CD14-positive monocyte (primary cell): ENCODE results near the gene CNIH3. TPM values are rescaled to one million over a fixed set of nuclear protein-coding genes. Genes with fewer than 3 reads are reported as not detected.

Experiments
- DNase-seq, 3 donors: peaks; one replicate each; pipeline ENCODE4 v3.0.0-alpha.2; 2011 to 2022
- H2AFZ ChIP-seq: 2 replicates; pipeline ENCODE4 v1.6.0; 2012; ENCODE audit warnings: mild to moderate bottlenecking, low read depth, low read length, inconsistent platforms; ENCODE audit not compliant: insufficient read depth, poor library complexity, severe bottlenecking
- H3K27ac ChIP-seq, 2 donors: 1 replicate in 1 of 2; 2 replicates in 1 of 2; pipeline ENCODE4 v1.5.1; 2012 to 2013; ENCODE audit warnings: low read length in 2 of 2, control low read depth in 1 of 2, inconsistent platforms in 1 of 2, low read depth in 1 of 2, mild to moderate bottlenecking in 1 of 2
- H3K27me3 ChIP-seq, 2 donors: one replicate each; pipeline versions ENCODE4 v1.6.0 to v1.6.1; 2011 to 2013; ENCODE audit warnings: low read length in 2 of 2; ENCODE audit not compliant: control insufficient read depth in 2 of 2, insufficient read depth in 2 of 2
- H3K36me3 ChIP-seq, 2 donors: replicated peaks in 1 of 2; 1 replicate in 1 of 2; 2 replicates in 1 of 2; pipeline versions ENCODE4 v1.5.1 to v1.6.1; 2012 to 2013; ENCODE audit warnings: low read length in 2 of 2, control low read depth in 1 of 2, inconsistent platforms in 1 of 2, mild to moderate bottlenecking in 1 of 2; ENCODE audit not compliant: insufficient read depth in 2 of 2, control insufficient read depth in 1 of 2
- H3K4me1 ChIP-seq, 2 donors: 1 replicate in 1 of 2; 2 replicates in 1 of 2; pipeline versions ENCODE4 v1.5.1 to v1.6.1; 2012 to 2013; ENCODE audit warnings: low read length in 2 of 2, control low read depth in 1 of 2, inconsistent platforms in 1 of 2, mild to moderate bottlenecking in 1 of 2, moderate library complexity in 1 of 2; ENCODE audit not compliant: insufficient read depth in 2 of 2, control insufficient read depth in 1 of 2
- H3K4me2 ChIP-seq: replicated peaks from 2 replicates; pipeline ENCODE3; 2012; ENCODE audit warnings: low read length, moderate library complexity, mild to moderate bottlenecking; ENCODE audit not compliant: poor library complexity, severe bottlenecking; ENCODE audit errors: extremely low read depth
- H3K4me3 ChIP-seq, 3 experiments: fragments of 200-600 bp in 1 of 3; sonication (generic) in 1 of 3; replicated peaks in 1 of 3; 1 replicate in 2 of 3; 2 replicates in 1 of 3; pipeline ENCODE4 v1.5.1; 2011 to 2013; ENCODE audit warnings: low read length in 3 of 3, mild to moderate bottlenecking in 3 of 3, control low read depth in 2 of 3, low read depth in 2 of 3, inconsistent platforms in 1 of 3, moderate library complexity in 1 of 3
- H3K79me2 ChIP-seq: 2 replicates; pipeline ENCODE4 v1.6.0; 2012; ENCODE audit warnings: mild to moderate bottlenecking, control low read depth, inconsistent platforms, low read length, moderate library complexity; ENCODE audit not compliant: insufficient read depth
- H3K9ac ChIP-seq: 2 replicates; pipeline ENCODE4 v1.6.0; 2017; ENCODE audit warnings: low read length, mild to moderate bottlenecking; ENCODE audit not compliant: insufficient read depth, poor library complexity, severe bottlenecking
- H3K9me3 ChIP-seq, 2 donors: replicated peaks in 1 of 2; 1 replicate in 1 of 2; 2 replicates in 1 of 2; pipeline versions ENCODE4 v1.5.1 to v1.6.1; 2012 to 2013; ENCODE audit warnings: low read length in 2 of 2, control low read depth in 1 of 2; ENCODE audit not compliant: control insufficient read depth in 1 of 2, insufficient read depth in 1 of 2
- H4K20me1 ChIP-seq: 2 replicates; pipeline ENCODE4 v1.6.0; 2012; ENCODE audit warnings: mild to moderate bottlenecking, low read length, control low read depth, moderate library complexity; ENCODE audit not compliant: insufficient read depth
- H3K27ac Mint-ChIP-seq, 7 donors: one replicate each; pipeline ENCODE4 v1.8.0; 2020; ENCODE audit warnings: mild to moderate bottlenecking in 7 of 7, mixed read lengths in 7 of 7, moderate library complexity in 6 of 7, inconsistent platforms in 2 of 7
- H3K27me3 Mint-ChIP-seq, 3 donors: one replicate each; pipeline ENCODE4 v1.8.0; 2021 to 2022; ENCODE audit warnings: low read depth in 3 of 3, mild to moderate bottlenecking in 3 of 3, mixed read lengths in 3 of 3, moderate library complexity in 3 of 3, inconsistent platforms in 1 of 3
- H3K36me3 Mint-ChIP-seq, 2 donors: one replicate each; pipeline ENCODE4 v1.8.0; 2020; ENCODE audit warnings: mixed read lengths in 2 of 2, inconsistent platforms in 1 of 2, mild to moderate bottlenecking in 1 of 2
- H3K4me1 Mint-ChIP-seq: one replicate; pipeline ENCODE4 v1.8.0; 2020; ENCODE audit warnings: mild to moderate bottlenecking, mixed read lengths
- H3K4me3 Mint-ChIP-seq, 2 donors: one replicate each; pipeline ENCODE4 v1.8.0; 2020; ENCODE audit warnings: mild to moderate bottlenecking in 2 of 2, mixed read lengths in 2 of 2, moderate library complexity in 1 of 2
- H3K9me3 Mint-ChIP-seq, 7 donors: one replicate each; pipeline ENCODE4 v1.8.0; 2020 to 2022; ENCODE audit warnings: mixed read lengths in 7 of 7, mild to moderate bottlenecking in 6 of 7, moderate library complexity in 6 of 7, inconsistent platforms in 2 of 7
- CTCF ChIP-seq: fragments of 200-600 bp; IDR thresholded peaks from one replicate; pipeline ENCODE4 v1.8.0; 2022; ENCODE audit warnings: antibody characterized with exemption, mild to moderate bottlenecking
- WGBS: methylation state at CpG from one replicate; pipeline ENCODE4 v1.1.5; 2013; ENCODE audit warnings: missing lambda C conversion rate; ENCODE audit not compliant: insufficient coverage; 5-methylcytosine and 5-hydroxymethylcytosine counted together
- intact Hi-C, 2 donors: fragments of 100-400 bp; cut with micrococcal nuclease; formaldehyde crosslinking; loops; one replicate each; pipeline versions ENCODE4 v1.15.0 to v1.15.1; 2023
- polyA plus RNA-seq, 3 donors: library from polyadenylated mRNA; depleted of rRNA in 1 of 3; unstranded in 2 of 3; stranded (reverse) in 1 of 3; fragments of 300-500 nt in 2 of 3; fragments of >200 nt in 1 of 3; fragmentation: Illumina TruSeq in 2 of 3; gene quantifications; 1 replicate in 2 of 3; 2 replicates in 1 of 3; pipeline ENCODE4 v1.2.3, GENCODE V29; 2012 to 2021

The CNIH3 gene
- polyA plus RNA-seq, 3 donors, result 0.37 TPM; not detected in 2

GRCh38 chr1:224675590-224675989 is 59.5 kb downstream of the CNIH3 start:
- Mint-ChIP-seq H3K36me3 (no peaks in the 10 kb centered on the region), H3K4me1 (no peaks in the 10 kb centered on the region), H3K27me3 (peaks cover 0 to 5% (median 1%) of the 10 kb centered on the region in 3 donors), H3K9me3 (no peaks in the 10 kb centered on the region), H3K4me3 (no peak overlapping the region), H3K27ac (no peak overlapping the region)
- Histone ChIP-seq H3K27me3 (no peaks in the 10 kb centered on the region), H3K27ac (no peak overlapping the region), H4K20me1 (no peaks in the 10 kb centered on the region), H3K4me1 (no peaks in the 10 kb centered on the region), H2AFZ (no peak overlapping the region), H3K4me2 (no peak overlapping the region), H3K9ac (no peak overlapping the region), H3K9me3 (no peaks in the 10 kb centered on the region), H3K36me3 (no peaks in the 10 kb centered on the region), H3K4me3 (no peak overlapping the region), H3K79me2 (no peaks in the 10 kb centered on the region)
- no peak for TF ChIP-seq CTCF
- intact Hi-C loops, result no loop called here
- DNase-seq, result no peak
- no CpG with 5 or more reads among the region's 2 CpGs for WGBS

GRCh38 chr1:224676551-224676950 is 60.4 kb downstream of the CNIH3 start:
- H3K9ac ChIP-seq, result no peak overlapping the region
- no peaks in the 10 kb centered on the region for H3K9me3 ChIP-seq
- intact Hi-C loops, result no loop called here
- H3K27ac ChIP-seq, result no peak overlapping the region
- H3K27me3 Mint-ChIP-seq, result peaks cover 0 to 5% (median 1%) of the 10 kb centered on the region in 3 donors
- H3K36me3 ChIP-seq, result no peaks in the 10 kb centered on the region
- H3K36me3 Mint-ChIP-seq, result no peaks in the 10 kb centered on the region
- H2AFZ ChIP-seq, result no peak overlapping the region
- no peaks in the 10 kb centered on the region for H3K27me3 ChIP-seq
- no peaks in the 10 kb centered on the region for H3K4me1 Mint-ChIP-seq
- H3K4me1 ChIP-seq, result no peaks in the 10 kb centered on the region
- no peak overlapping the region for H3K4me3 ChIP-seq
- H3K4me2 ChIP-seq, result no peak overlapping the region
- H3K4me3 Mint-ChIP-seq, result no peak overlapping the region
- no peak for TF ChIP-seq CTCF
- no peaks in the 10 kb centered on the region for H3K79me2 ChIP-seq
- no peaks in the 10 kb centered on the region for H4K20me1 ChIP-seq
- DNase-seq, result no peak
- no peak overlapping the region for H3K27ac Mint-ChIP-seq
- WGBS, result 91% methylated on average over 3 of the region's 5 CpGs
- no peaks in the 10 kb centered on the region for H3K9me3 Mint-ChIP-seq
